ENCODE data around the gene RPL13A.
"Not testable (repeated sequence)": the region's sequence is repeated elsewhere in the genome, so short reads cannot be mapped to it uniquely, and the experiment has no call there.

The RPL13A gene

DNA sequence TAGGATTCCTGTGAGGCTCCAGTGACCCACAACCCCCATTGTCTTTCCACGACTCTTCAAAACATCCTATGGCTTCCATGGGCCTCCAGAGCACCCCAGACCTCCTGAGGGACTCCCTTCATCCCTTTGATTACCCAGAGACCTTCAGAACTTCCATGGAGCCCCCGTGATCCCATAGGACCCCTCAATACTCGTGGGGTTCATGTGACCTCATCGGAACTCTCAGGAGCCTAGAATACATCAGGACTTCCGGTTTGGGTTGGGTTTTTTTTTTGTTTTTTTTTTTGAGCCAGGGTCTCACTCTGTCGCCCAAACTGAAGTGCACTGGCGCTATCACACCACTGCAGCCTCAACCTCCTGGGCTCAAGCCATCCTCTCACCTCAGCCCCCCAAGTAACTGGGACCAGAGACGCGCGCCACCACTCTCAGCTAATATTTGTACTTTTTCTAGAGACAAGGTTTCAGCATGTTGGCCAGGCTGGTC, 33.6 kb upstream of the RPL13A start:
- TF ChIP-seq, protein P1, sequence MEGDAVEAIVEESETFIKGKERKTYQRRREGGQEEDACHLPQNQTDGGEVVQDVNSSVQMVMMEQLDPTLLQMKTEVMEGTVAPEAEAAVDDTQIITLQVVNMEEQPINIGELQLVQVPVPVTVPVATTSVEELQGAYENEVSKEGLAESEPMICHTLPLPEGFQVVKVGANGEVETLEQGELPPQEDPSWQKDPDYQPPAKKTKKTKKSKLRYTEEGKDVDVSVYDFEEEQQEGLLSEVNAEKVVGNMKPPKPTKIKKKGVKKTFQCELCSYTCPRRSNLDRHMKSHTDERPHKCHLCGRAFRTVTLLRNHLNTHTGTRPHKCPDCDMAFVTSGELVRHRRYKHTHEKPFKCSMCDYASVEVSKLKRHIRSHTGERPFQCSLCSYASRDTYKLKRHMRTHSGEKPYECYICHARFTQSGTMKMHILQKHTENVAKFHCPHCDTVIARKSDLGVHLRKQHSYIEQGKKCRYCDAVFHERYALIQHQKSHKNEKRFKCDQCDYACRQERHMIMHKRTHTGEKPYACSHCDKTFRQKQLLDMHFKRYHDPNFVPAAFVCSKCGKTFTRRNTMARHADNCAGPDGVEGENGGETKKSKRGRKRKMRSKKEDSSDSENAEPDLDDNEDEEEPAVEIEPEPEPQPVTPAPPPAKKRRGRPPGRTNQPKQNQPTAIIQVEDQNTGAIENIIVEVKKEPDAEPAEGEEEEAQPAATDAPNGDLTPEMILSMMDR (IDR thresholded peaks at IDR 0.05; ENCODE audit: low read depth, low read length, missing control alignments), result no peak

GRCh38 chr19:49455773-49456172, 31.6 kb upstream of the RPL13A start:
- TF ChIP-seq, protein P1 (IDR thresholded peaks at IDR 0.05; ENCODE audit: low read depth, low read length, missing control alignments), result no peak
- in situ Hi-C loops (cut with HindIII; ENCODE audit: low pct_ligation_motif_present, low sequenced_read_pairs), result no loop called here

More for the DNA sequence above, 33.6 kb upstream of the RPL13A start:
- Histone ChIP-seq H3K27me3 (replicated peaks) (no peaks in the 10 kb centered on the region), H3K36me3 (replicated peaks) (no peaks in the 10 kb centered on the region), H3K4me3 (ENCODE audit: low read depth, low read length) (peak overlapping the region; percentile 77), H3K27ac (peak overlapping the region; percentile 85)
- in situ Hi-C loops (cut with HindIII; ENCODE audit: low pct_ligation_motif_present, low sequenced_read_pairs), result no loop called here
- no peak for DNase-seq

GRCh38 chr19:49456326-49456725, 31.1 kb upstream of the RPL13A start:
- DNase-seq, result no peak
- Histone ChIP-seq H3K27me3 (replicated peaks) (no peaks in the 10 kb centered on the region), H3K36me3 (replicated peaks) (no peaks in the 10 kb centered on the region), H3K4me3 (ENCODE audit: low read depth, low read length) (no peak overlapping the region), H3K27ac (no peak overlapping the region)
- TF ChIP-seq, protein P1 (IDR thresholded peaks at IDR 0.05; ENCODE audit: low read depth, low read length, missing control alignments), result no peak
- in situ Hi-C loops (cut with HindIII; ENCODE audit: low pct_ligation_motif_present, low sequenced_read_pairs), result no loop called here

More at GRCh38 chr19:49455773-49456172, 31.6 kb upstream of the RPL13A start:
- DNase-seq, result no peak
- Histone ChIP-seq H3K27ac (no peak overlapping the region), H3K36me3 (replicated peaks) (no peaks in the 10 kb centered on the region), H3K27me3 (replicated peaks) (no peaks in the 10 kb centered on the region), H3K4me3 (ENCODE audit: low read depth, low read length) (no peak overlapping the region)

- in situ Hi-C loops (cut with HindIII; ENCODE audit: low pct_ligation_motif_present, low sequenced_read_pairs), result no loop called here
- DNase-seq, result no peak
- H3K36me3 ChIP-seq (replicated peaks), result no peaks in the 10 kb centered on the region
- H3K4me3 ChIP-seq (ENCODE audit: low read depth, low read length), result no peak overlapping the region
- no peaks in the 10 kb centered on the region for H3K27me3 ChIP-seq (replicated peaks)
- TF ChIP-seq, protein P1 (IDR thresholded peaks at IDR 0.05; ENCODE audit: low read depth, low read length, missing control alignments), result no peak
- H3K27ac ChIP-seq, result no peak overlapping the region
Measured at GRCh38 chr19:49458567-49458903, 28.9 kb upstream of the RPL13A start.

GRCh38 chr19:49459388-49459787, 28.0 kb upstream of the RPL13A start:
- in situ Hi-C loops (cut with HindIII; ENCODE audit: low pct_ligation_motif_present, low sequenced_read_pairs), result no loop called here
- DNase-seq, result no peak
- H3K27ac ChIP-seq, result no peak overlapping the region
- TF ChIP-seq, protein P1 (IDR thresholded peaks at IDR 0.05; ENCODE audit: low read depth, low read length, missing control alignments), result no peak
- no peaks in the 10 kb centered on the region for H3K36me3 ChIP-seq (replicated peaks)
- H3K27me3 ChIP-seq (replicated peaks), result no peaks in the 10 kb centered on the region
- no peak overlapping the region for H3K4me3 ChIP-seq (ENCODE audit: low read depth, low read length)

DNA sequence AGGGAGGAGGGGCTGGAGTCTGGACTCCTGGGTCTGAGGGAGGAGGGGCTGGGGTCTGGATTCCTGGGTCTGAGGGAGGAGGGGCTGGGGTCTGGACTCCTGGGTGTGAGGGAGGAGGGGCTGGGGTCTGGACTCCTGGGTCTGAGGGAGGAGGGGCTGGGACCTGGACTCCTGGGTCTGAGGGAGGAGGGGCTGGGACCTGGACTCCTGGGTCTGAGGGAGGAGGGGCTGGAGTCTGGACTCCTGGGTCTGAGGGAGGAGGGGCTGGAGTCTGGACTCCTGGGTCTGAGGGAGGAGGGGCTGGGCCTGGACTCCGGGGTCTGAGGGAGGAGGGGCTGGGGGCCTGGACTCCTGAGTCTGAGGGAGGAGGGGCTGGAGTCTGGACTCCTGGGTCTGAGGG, 26.3 kb upstream of the RPL13A start:
- H3K27me3 ChIP-seq (replicated peaks); in situ Hi-C loops (cut with HindIII; ENCODE audit: low pct_ligation_motif_present, low sequenced_read_pairs); DNase-seq; H3K36me3 ChIP-seq (replicated peaks); H3K27ac ChIP-seq; H3K4me3 ChIP-seq (ENCODE audit: low read depth, low read length): not testable (repeated sequence)

Measured in brain microvascular endothelial cell (primary cell).